ENCODE data around the gene C1D.

GRCh38 chr2:68099260-68099659 is 36.5 kb upstream of the C1D start:
- TF ChIP-seq CTCF (conservative IDR thresholded peaks at IDR 0.05; ENCODE audit: low read depth, low read length) (no peak), EZH2 (IDR thresholded peaks at IDR 0.05; ENCODE audit: borderline replicate concordance, low read depth, low read length, poor library complexity, severe bottlenecking) (no peak)
